Measurements from ENCODE around the gene TBRG4.

DNA sequence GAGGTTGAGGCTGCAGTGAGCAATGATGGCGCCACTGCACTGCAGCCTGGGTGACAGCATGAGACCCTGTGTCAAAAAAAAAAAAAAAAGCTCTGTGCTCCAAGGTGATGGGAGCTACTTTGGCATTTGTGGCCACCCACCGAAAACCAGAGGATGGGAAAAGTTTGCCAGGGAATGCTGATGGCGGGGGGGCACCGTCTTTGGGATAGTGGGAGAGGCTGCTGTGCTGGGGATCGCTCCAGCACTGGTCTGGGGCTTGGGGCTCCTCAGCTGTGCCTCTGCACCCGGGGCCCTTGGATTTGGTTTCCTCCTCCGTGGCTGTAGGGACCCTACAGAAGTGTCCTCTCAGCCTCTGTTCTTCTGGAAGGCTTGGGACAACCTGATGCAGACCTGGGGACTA is 34.4 kb upstream of the TBRG4 start:
- TF ChIP-seq CREB1 (IDR thresholded peaks at IDR 0.05; ENCODE audit: low read depth): no peak
- TF ChIP-seq ZBTB7A (IDR thresholded peaks at IDR 0.05; ENCODE audit: low read depth): no peak
- TF ChIP-seq CEBPB (IDR thresholded peaks at IDR 0.05): no peak
- no peak for TF ChIP-seq YY1 (IDR thresholded peaks at IDR 0.05; ENCODE audit: low read depth)
- TF ChIP-seq RAD21 (IDR thresholded peaks at IDR 0.05; ENCODE audit: low read depth): no peak
- TF ChIP-seq FOXM1 (IDR thresholded peaks at IDR 0.05; ENCODE audit: borderline replicate concordance, low read depth): no peak
- TF ChIP-seq, protein P1, sequence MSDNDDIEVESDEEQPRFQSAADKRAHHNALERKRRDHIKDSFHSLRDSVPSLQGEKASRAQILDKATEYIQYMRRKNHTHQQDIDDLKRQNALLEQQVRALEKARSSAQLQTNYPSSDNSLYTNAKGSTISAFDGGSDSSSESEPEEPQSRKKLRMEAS (IDR thresholded peaks at IDR 0.05): no peak
- TF ChIP-seq NFIC (IDR thresholded peaks at IDR 0.05): no peak
- TF ChIP-seq TAF1 (IDR thresholded peaks at IDR 0.05; ENCODE audit: low read depth): no peak
- TF ChIP-seq, protein P2, sequence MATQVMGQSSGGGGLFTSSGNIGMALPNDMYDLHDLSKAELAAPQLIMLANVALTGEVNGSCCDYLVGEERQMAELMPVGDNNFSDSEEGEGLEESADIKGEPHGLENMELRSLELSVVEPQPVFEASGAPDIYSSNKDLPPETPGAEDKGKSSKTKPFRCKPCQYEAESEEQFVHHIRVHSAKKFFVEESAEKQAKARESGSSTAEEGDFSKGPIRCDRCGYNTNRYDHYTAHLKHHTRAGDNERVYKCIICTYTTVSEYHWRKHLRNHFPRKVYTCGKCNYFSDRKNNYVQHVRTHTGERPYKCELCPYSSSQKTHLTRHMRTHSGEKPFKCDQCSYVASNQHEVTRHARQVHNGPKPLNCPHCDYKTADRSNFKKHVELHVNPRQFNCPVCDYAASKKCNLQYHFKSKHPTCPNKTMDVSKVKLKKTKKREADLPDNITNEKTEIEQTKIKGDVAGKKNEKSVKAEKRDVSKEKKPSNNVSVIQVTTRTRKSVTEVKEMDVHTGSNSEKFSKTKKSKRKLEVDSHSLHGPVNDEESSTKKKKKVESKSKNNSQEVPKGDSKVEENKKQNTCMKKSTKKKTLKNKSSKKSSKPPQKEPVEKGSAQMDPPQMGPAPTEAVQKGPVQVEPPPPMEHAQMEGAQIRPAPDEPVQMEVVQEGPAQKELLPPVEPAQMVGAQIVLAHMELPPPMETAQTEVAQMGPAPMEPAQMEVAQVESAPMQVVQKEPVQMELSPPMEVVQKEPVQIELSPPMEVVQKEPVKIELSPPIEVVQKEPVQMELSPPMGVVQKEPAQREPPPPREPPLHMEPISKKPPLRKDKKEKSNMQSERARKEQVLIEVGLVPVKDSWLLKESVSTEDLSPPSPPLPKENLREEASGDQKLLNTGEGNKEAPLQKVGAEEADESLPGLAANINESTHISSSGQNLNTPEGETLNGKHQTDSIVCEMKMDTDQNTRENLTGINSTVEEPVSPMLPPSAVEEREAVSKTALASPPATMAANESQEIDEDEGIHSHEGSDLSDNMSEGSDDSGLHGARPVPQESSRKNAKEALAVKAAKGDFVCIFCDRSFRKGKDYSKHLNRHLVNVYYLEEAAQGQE (IDR thresholded peaks at IDR 0.05; ENCODE audit: low read depth): no peak
- TF ChIP-seq EP300 (IDR thresholded peaks at IDR 0.05; ENCODE audit: borderline replicate concordance): no peak
